Activated naive CD4-positive, alpha-beta T cell treated with anti-CD3 and anti-CD28 coated beads, Interleukin-2, amount 10 ng/mL, durations not matched to agents 7 days and 5 days (primary cell): ENCODE results near the gene AZIN2.
"Not testable (repeated sequence)": the region's sequence is repeated elsewhere in the genome, so short reads cannot be mapped to it uniquely, and the experiment has no call there.

Experiments used
- CTCF ChIA-PET: fragments of 350-600 bp; sonication (Branson Sonifier 250); formaldehyde crosslinking; loops from one replicate; lab custom pipeline; 2021; ENCODE audit warnings: antibody characterized with exemption; lab: Charles Lee
- DNase-seq: peaks from one replicate; pipeline ENCODE4 v3.0.0-alpha.2; 2020
- H3K27ac Mint-ChIP-seq: one replicate; pipeline ENCODE4 v1.8.0; 2021; ENCODE audit warnings: mild to moderate bottlenecking, moderate library complexity, mixed read lengths
- H3K27me3 Mint-ChIP-seq: one replicate; pipeline ENCODE4 v1.8.0; 2021; ENCODE audit warnings: mild to moderate bottlenecking, mixed read lengths
- H3K36me3 Mint-ChIP-seq: one replicate; pipeline ENCODE4 v1.8.0; 2021; ENCODE audit warnings: mixed read lengths
- H3K4me1 Mint-ChIP-seq: one replicate; pipeline ENCODE4 v1.8.0; 2021; ENCODE audit warnings: mixed read lengths
- H3K4me3 Mint-ChIP-seq: one replicate; pipeline ENCODE4 v1.8.0; 2021; ENCODE audit warnings: mild to moderate bottlenecking, moderate library complexity, mixed read lengths
- H3K9me3 Mint-ChIP-seq: one replicate; pipeline ENCODE4 v1.8.0; 2021; ENCODE audit warnings: mixed read lengths

AZIN2 gene

GRCh38 chr1:33047290-33047689, 33.7 kb upstream of the AZIN2 start:
- H3K27me3 Mint-ChIP-seq, result peaks cover 51% of the 10 kb centered on the region
- CTCF ChIA-PET, result interaction anchor here (1.0 to 2.2 kb wide), 3 partner anchors 7 to 11 kb away, joined by 4 to 8 read pairs (median 6); no protein-coding TSS in a partner anchor
- H3K4me1 Mint-ChIP-seq, result peaks cover 15% of the 10 kb centered on the region
- H3K36me3 Mint-ChIP-seq, result peaks cover 2% of the 10 kb centered on the region
- peaks cover 2% of the 10 kb centered on the region for H3K9me3 Mint-ChIP-seq
- DNase-seq, result no peak
- no peak overlapping the region for H3K4me3 Mint-ChIP-seq
- H3K27ac Mint-ChIP-seq, result no peak overlapping the region

- DNase-seq, result no peak
- Mint-ChIP-seq H3K27ac (no peak overlapping the region), H3K4me3 (no peak overlapping the region), H3K36me3 (peaks cover 2% of the 10 kb centered on the region), H3K4me1 (peaks cover 15% of the 10 kb centered on the region), H3K9me3 (peaks cover 2% of the 10 kb centered on the region), H3K27me3 (peaks cover 49% of the 10 kb centered on the region)
- CTCF ChIA-PET, result interaction anchor here (1.0 to 2.1 kb wide), 3 partner anchors 8 to 33 kb away, joined by 4 to 6 read pairs (median 4); partner anchors contain the start of gene AZIN2
These were observed 33.1 kb upstream of the AZIN2 start for GRCh38 chr1:33047839-33048305.

GRCh38 chr1:33048426-33048825, 32.5 kb upstream of the AZIN2 start:
- Mint-ChIP-seq H3K27ac (no peak overlapping the region), H3K27me3 (peaks cover 44% of the 10 kb centered on the region), H3K9me3 (peaks cover 2% of the 10 kb centered on the region), H3K36me3 (peaks cover 2% of the 10 kb centered on the region), H3K4me3 (no peak overlapping the region), H3K4me1 (peaks cover 15% of the 10 kb centered on the region)
- CTCF ChIA-PET, result interaction anchor here (1.5 to 2.1 kb wide), 2 partner anchors 10 to 32 kb away, joined by 4 to 6 read pairs; partner anchors contain the start of gene AZIN2
- no peak for DNase-seq

GRCh38 chr1:33049371-33049770, 31.6 kb upstream of the AZIN2 start:
- no peak overlapping the region for H3K27ac Mint-ChIP-seq
- no peak overlapping the region for H3K4me3 Mint-ChIP-seq
- peaks cover 2% of the 10 kb centered on the region for H3K36me3 Mint-ChIP-seq
- H3K4me1 Mint-ChIP-seq, result peaks cover 15% of the 10 kb centered on the region
- peaks cover 2% of the 10 kb centered on the region for H3K9me3 Mint-ChIP-seq
- CTCF ChIA-PET, result no interaction called here
- no peak for DNase-seq
- peaks cover 35% of the 10 kb centered on the region for H3K27me3 Mint-ChIP-seq

DNA sequence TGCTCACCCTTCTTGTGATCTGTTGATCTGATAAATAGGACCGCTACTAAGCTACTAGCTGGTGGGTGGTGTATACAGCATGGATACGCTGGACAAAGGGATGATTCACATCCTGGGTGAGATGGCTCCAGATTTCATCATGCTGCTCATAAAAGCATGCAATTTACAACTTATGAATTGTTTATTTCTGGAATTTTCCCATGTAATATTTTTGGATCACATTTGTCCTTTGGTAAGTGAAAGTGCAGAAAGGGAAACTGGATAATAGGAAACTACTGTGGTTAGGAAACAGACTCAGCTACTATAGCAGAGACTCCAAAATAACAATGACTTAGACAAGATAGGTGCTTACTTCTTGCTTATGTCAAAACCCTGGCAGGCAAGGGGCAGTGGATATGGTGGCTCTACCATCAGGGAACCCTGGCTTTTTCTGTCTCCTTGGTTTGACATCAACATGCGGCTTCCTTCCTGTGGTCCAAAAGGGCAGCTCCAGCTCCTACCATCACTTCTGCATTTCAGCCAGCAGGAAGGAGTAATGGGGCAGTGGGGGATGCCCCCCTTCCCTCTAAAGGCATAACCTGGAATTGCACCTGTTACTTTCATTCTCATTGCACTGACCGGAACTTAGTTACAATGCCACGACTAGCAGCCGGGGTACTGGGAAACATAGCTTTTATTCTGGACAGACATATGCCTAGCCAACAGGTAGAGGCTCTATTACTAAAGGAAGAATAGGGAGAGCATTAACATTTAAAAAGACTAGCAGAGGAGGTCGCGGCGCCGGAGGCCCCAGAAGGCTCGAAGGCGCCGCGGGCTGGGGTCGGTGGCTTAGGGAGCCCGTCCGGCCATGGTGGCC, 30.5 kb upstream of the AZIN2 start:
- Mint-ChIP-seq H3K4me3 (no peak overlapping the region), H3K9me3 (peaks cover 2% of the 10 kb centered on the region), H3K4me1 (peaks cover 15% of the 10 kb centered on the region), H3K36me3 (peaks cover 2% of the 10 kb centered on the region), H3K27ac (no peak overlapping the region), H3K27me3 (peaks cover 26% of the 10 kb centered on the region)
- CTCF ChIA-PET, result interaction anchor here (0.6 to 1.2 kb wide), 2 partner anchors 116 to 117 kb away, joined by 3 read pairs; no protein-coding TSS in a partner anchor
- DNase-seq, result no peak

GRCh38 chr1:33055210-33056008, 25.5 kb upstream of the AZIN2 start:
- CTCF ChIA-PET, result interaction anchor here (0.6 to 4.0 kb wide), 33 partner anchors 8 to 180 kb away, joined by 3 to 84 read pairs (median 5); partner anchors contain the start of gene RNF19B
- no peak overlapping the region for H3K4me3 Mint-ChIP-seq
- peaks cover 2% of the 10 kb centered on the region for H3K36me3 Mint-ChIP-seq
- H3K9me3 Mint-ChIP-seq, result peaks cover 2% of the 10 kb centered on the region
- H3K27me3 Mint-ChIP-seq, result peaks cover 10% of the 10 kb centered on the region
- H3K4me1 Mint-ChIP-seq, result peaks cover 4% of the 10 kb centered on the region
- H3K27ac Mint-ChIP-seq, result no peak overlapping the region
- peak; percentile 37 for DNase-seq

- CTCF ChIA-PET, result interaction anchor here (0.7 to 4.0 kb wide), 16 partner anchors 8 to 242 kb away, joined by 3 to 84 read pairs (median 6); no protein-coding TSS in a partner anchor
- H3K27ac Mint-ChIP-seq, result no peak overlapping the region
- H3K4me1 Mint-ChIP-seq, result no peaks in the 10 kb centered on the region
- H3K27me3 Mint-ChIP-seq, result peaks cover 11% of the 10 kb centered on the region
- DNase-seq, result no peak
- no peaks in the 10 kb centered on the region for H3K36me3 Mint-ChIP-seq
- no peak overlapping the region for H3K4me3 Mint-ChIP-seq
- H3K9me3 Mint-ChIP-seq, result no peaks in the 10 kb centered on the region
These were observed 24.5 kb upstream of the AZIN2 start for GRCh38 chr1:33056426-33056825.

- no peak overlapping the region for H3K4me3 Mint-ChIP-seq
- H3K9me3 Mint-ChIP-seq, result peaks cover 6% of the 10 kb centered on the region
- no peak overlapping the region for H3K27ac Mint-ChIP-seq
- H3K36me3 Mint-ChIP-seq, result no peaks in the 10 kb centered on the region
- no peaks in the 10 kb centered on the region for H3K4me1 Mint-ChIP-seq
- peaks cover 18% of the 10 kb centered on the region for H3K27me3 Mint-ChIP-seq
- DNase-seq, result no peak
- CTCF ChIA-PET, result interaction anchor here (0.5 to 4.0 kb wide), 14 partner anchors 12 to 182 kb away, joined by 3 to 84 read pairs (median 6); no protein-coding TSS in a partner anchor
These were observed 23.9 kb upstream of the AZIN2 start for GRCh38 chr1:33057095-33057494.

DNA sequence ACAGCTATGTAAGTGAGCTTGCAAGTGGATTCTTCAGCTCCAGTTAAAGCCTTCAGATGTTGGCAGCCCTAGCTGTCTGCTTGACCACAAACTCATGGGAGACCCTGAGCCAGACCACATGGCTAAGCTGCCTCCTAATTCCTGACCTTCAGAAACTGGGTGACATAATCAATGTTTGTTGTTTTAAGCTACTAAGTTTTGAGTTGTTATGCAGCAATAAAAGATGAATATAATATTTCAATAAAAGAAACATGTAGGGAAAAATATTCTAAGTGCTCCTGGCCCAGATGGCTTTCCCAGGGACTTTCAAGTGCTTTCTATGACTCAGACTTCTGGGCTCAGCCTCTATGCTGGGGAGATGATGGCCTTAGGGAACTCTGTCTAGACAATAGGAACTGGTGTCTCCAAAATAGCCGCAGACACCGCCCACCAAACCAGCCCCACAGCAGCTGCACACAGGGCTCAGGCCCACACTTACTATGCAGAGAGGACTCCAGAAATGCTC, 20.3 kb upstream of the AZIN2 start:
- peaks cover 38% of the 10 kb centered on the region for H3K9me3 Mint-ChIP-seq
- peaks cover 27% of the 10 kb centered on the region for H3K27me3 Mint-ChIP-seq
- no peak overlapping the region for H3K4me3 Mint-ChIP-seq
- H3K36me3 Mint-ChIP-seq, result peaks cover 8% of the 10 kb centered on the region
- DNase-seq, result no peak
- H3K27ac Mint-ChIP-seq, result no peak overlapping the region
- CTCF ChIA-PET, result interaction anchor here (0.7 to 1.1 kb wide), 2 partner anchors 36 to 333 kb away, joined by 3 read pairs; no protein-coding TSS in a partner anchor
- no peaks in the 10 kb centered on the region for H3K4me1 Mint-ChIP-seq

DNA sequence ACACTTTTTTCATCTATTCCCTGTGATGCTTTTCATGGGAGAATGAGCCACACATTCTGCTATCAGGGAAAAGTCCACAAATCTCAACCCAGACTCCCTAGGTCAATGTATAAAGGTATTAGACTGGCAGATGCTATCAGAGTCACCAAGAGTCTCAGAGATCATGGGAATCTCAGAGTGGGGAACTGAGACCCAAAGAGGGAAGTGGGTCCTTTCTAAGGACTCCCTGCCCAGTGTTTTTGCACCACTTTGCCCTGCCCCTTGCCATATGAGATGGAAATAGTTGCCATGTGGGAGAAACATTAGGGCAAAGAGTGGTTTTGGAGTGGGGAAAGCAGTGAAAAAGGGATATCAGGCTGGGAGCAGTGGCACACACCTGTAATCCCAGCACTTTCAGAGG, 19.1 kb upstream of the AZIN2 start:
- DNase-seq, result no peak
- H3K27ac Mint-ChIP-seq, result no peak overlapping the region
- peaks cover 27% of the 10 kb centered on the region for H3K27me3 Mint-ChIP-seq
- H3K4me1 Mint-ChIP-seq, result no peaks in the 10 kb centered on the region
- H3K36me3 Mint-ChIP-seq, result peaks cover 8% of the 10 kb centered on the region
- CTCF ChIA-PET, result interaction anchor here (1.1 kb wide), 1 partner anchor 35 kb away, joined by 3 read pairs; no protein-coding TSS in a partner anchor
- H3K9me3 Mint-ChIP-seq, result peaks cover 50% of the 10 kb centered on the region
- no peak overlapping the region for H3K4me3 Mint-ChIP-seq

GRCh38 chr1:33064284-33064683, 16.7 kb upstream of the AZIN2 start:
- H3K4me3 Mint-ChIP-seq, H3K27ac Mint-ChIP-seq, DNase-seq, H3K36me3 Mint-ChIP-seq, H3K4me1 Mint-ChIP-seq: not testable (repeated sequence)
- Mint-ChIP-seq H3K9me3 (peaks cover 50% of the 10 kb centered on the region), H3K27me3 (peaks cover 30% of the 10 kb centered on the region)
- CTCF ChIA-PET, result interaction anchor here (1.5 kb wide), 1 partner anchor 9 kb away, joined by 7 read pairs; no protein-coding TSS in a partner anchor

DNA sequence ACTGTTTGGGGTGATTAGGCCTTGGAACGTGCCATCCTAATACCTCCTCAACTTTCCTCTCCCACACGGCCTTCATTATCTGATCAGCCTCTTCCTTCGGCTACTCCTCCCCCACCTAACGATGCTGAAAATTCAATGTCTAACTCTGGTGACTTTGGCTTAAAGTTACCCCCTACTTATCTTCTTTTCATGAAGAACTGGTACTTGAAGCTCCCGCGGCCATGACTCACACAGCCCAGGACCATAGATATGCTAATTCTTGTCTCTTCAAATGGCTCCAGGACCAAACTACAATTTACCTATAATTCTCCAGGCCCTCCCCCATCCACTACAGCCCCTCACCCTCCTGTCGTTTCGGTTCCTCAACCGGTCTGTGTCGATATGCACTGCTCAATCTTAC, 15.7 kb upstream of the AZIN2 start:
- H3K9me3 Mint-ChIP-seq, result peaks cover 50% of the 10 kb centered on the region
- H3K4me1 Mint-ChIP-seq, result no peaks in the 10 kb centered on the region
- DNase-seq, result no peak
- peaks cover 8% of the 10 kb centered on the region for H3K36me3 Mint-ChIP-seq
- CTCF ChIA-PET, result interaction anchor here (1.5 kb wide), 1 partner anchor 10 kb away, joined by 7 read pairs; no protein-coding TSS in a partner anchor
- H3K4me3 Mint-ChIP-seq, result no peak overlapping the region
- peak overlapping the region; percentile 25 for H3K27ac Mint-ChIP-seq
- H3K27me3 Mint-ChIP-seq, result peaks cover 40% of the 10 kb centered on the region

GRCh38 chr1:33066477-33066876, 14.5 kb upstream of the AZIN2 start:
- Mint-ChIP-seq H3K9me3 (peaks cover 49% of the 10 kb centered on the region), H3K27me3 (peaks cover 45% of the 10 kb centered on the region)
- CTCF ChIA-PET, H3K36me3 Mint-ChIP-seq, H3K27ac Mint-ChIP-seq, H3K4me3 Mint-ChIP-seq, H3K4me1 Mint-ChIP-seq, DNase-seq: not testable (repeated sequence)
